Suppressor macrophage (primary cell): ENCODE results near the gene OR5F1.

Experiments used
- DNase-seq, 4 experiments: peaks; one replicate each; pipeline ENCODE4 v3.0.0-alpha.2; 2020 to 2022
- total RNA-seq, 17 experiments: gene quantifications; one replicate each; lab custom pipeline; 2026; ENCODE audit warnings: mixed read lengths in 6 of 17, inconsistent platforms in 3 of 17; lab: John Stamatoyannopoulos, UW

Gene OR5F1
- 0 to 0.33 (median 0) reads per million in 17 experiments for total RNA-seq

DNA sequence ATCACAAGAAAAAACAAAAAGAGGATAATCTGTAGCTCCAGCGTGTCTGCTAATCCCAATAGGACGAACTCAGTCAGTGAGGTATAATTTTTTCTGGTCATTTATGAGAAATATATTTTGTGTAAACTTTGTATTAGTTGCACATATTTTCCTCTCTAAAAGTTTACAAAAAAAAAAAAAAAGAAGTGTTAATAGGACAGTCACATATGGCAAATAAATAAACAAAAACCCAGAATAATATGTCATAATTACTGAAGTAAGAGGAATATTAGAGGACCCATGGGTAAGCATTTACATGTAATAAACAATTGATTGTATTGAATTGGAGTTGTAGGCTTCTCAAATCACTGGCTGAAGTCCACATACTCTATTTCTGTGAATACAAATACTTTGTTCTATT is at the start of gene OR5F1:
Gene OR5F1 (minus strand): TSS at position 101 of the 400 bp plus-strand sequence. CDS start 0 bp downstream, at position 101.
- DNase-seq: no peak

DNA sequence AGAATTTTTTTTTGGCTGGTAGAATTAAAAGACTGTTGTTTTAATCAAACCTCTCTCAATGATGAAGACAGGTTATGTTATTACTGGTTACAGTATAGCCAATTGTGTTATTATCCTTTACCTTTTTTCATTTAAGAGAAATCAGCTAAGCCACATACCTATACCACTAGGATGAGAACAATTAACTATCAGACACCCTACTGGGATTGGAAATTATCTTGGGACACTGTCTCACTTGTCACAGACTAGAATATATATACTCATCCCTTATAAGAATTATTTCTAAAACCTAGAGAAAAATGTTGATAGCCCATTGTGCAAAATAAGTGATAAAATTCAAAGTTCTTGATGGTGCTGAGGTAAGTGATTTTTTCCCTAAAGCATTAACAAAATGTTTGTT is 32.9 kb upstream of the OR5F1 start, which contains the start of gene OR5AS1:
Gene OR5AS1 (plus strand): TSS at position 301 of the 400 bp plus-strand sequence. CDS start 2,765 bp downstream, outside the sequence.
- DNase-seq: no peak

DNA sequence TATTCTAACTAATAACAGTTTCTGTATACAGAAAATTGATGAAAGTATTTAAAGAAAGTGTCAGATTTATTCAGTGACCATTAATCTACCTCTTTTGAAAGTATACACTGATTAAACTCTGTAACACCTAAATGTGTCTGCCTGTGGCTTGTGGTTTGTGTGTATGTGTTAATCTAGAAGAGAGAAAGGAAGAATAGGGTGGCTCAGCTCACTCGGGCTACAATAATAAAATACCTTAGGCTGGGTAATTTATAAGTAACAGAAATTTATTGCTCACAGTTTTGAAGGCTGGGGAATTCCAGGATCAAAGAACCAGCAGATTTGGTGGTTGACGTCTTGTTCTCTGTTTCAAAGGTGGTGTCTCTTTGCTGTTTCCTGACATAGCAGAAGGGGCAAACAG is 19.4 kb upstream of the OR5F1 start:
- DNase-seq: no peak

DNA sequence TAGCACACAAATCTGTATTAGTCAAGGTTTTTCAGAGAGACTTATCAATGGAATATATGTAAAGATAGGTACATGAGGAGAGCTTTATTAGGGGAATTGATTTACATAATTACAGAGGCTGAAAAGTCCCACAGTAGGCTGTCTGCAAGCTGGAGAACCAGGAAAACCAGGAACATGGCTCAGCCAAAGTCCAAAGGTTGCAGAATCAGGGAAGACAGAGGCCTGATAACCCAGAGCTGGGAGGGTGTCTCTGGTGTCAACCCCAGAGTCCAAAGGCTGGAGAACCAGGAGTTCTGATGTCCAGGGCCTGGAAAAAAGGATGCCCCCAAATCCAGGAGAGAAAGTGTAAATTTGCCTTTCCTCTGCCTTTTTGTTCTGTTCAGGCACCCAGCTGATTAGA is 16.3 kb upstream of the OR5F1 start:
- DNase-seq: no peak

DNA sequence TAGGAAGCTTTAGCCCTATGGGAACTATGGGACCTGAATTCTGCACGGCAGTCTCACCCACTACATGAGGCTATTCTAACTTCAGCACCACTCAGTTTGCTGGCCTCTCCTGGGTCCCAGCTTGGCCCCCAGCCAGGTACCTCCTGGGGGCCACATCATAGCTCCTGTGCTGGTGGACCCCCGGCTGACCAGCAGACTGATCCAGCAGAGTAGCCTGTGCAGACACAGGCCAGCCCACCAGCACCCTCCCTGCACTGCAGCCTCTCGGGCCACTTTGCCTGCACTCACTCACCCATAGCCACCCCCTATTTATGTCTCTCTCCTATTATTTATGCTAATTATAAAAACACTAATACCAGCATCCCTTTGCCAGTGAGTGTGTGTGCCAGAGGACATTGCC is 23.5 kb downstream of the OR5F1 start:
- no peak for DNase-seq

DNA sequence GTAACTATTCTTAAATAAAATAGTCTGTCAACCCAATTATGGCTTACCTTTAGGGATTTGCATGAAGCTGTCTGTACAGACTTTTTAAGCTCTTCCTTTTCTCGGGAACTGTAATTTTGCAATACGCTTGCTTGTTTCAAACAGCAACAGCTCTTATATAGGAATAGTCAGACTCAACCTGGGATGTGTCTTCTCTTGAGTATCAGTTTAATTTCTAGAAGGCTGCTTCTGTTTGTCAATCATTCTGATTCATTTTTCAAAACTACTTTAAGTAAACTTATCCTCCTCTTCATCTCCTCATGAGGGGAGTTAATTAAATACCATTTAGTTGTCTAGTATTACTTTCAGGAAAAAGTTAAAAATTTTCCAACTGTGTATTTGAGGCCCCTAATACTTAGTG is 24.6 kb downstream of the OR5F1 start, which contains the start of gene OR10AG1:
Gene OR10AG1 (minus strand): TSS at position 101 of the 400 bp plus-strand sequence. CDS start 38 bp downstream, at position 63.
- DNase-seq: no peak

DNA sequence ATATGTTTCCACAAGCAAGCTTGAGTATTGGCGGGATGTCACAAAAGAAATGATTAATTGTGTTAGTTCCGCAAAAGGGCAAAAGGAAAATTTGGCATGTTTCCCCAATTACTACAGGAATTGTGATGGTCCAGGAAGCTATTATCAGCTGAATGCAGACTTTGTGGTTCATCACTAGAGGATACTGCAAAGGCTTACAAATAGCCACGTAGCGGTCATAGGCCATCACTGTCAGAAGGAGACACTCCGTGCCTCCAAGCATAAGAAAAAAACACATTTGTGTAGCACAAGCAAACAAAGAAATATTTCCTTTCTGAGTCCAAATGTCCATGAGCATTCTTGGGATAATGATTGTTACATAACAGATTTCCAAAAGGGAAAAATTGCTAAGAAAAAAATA is 26.5 kb downstream of the OR5F1 start:
- no peak for DNase-seq

DNA sequence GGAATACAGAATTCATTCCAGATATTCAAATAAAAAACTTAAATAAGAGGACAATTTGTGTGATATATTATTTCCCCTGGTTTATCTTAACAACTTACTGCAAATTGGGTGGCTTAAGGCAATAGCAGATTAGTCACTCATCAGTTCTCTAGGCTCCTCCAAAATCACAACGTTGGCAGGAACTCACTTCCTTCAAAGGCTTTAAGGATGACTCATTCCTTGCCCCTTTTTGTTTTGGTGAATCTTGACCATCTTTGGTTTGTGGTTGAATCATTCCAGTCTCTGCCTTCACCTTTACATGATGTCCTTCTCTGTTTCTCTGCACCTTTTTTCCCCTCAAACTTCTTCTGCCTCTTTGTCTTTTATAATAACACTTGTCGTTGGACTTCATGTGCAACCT is 28.0 kb downstream of the OR5F1 start:
- no peak for DNase-seq

DNA sequence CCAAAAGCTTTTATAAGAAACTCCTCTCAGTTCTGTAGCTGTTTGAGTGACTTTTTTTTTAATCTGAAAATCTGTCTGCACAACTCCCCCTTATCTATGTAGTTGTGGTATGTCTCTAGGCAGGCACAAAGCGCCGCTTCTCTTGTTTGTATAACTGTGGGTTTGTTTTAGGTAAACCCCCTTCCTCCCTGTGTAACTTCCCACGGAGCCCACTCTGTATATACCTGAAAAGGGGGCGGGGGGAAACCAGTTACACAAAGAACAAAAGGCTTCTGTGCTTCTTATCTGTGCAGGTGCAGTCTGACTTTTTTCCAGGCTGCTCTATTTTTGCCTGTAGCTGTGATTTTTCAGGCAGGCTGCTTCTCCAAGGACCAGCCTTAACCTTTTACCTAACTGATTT is 37.9 kb downstream of the OR5F1 start:
- DNase-seq: no peak

DNA sequence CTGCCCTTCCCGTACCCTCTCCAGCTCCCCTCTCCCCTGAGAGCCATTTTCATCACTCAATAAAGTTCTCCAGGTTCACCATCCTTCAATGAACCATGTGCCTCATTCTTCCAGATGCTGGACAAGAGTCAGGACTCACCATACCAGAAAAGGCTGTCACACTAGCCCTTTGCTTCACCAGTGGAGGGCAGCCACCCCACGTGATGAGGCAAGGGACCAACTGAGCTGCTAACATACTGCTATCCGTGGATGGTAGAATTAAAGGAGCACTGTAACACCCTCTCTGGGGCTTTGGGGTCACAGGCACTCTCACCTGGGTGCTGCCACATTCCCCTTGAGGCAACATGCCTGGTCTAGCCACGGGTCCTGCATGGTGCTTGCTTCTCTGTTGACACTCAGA is 45.1 kb downstream of the OR5F1 start:
- no peak for DNase-seq
